GM18951 (cell line): ENCODE measurements around the gene GLYATL1B.
"Not testable (repeated sequence)": the region's sequence is repeated elsewhere in the genome, so short reads cannot be mapped to it uniquely, and the experiment has no call there.

Experiments
- POLR2A ChIP-seq: IDR thresholded peaks from 4 replicates; pipeline ENCODE4 v1.6.1; 2011; ENCODE audit warnings: mild to moderate bottlenecking; ENCODE audit not compliant: insufficient read length, insufficient read depth; ENCODE audit errors: extremely low read depth
- in situ Hi-C: fragments of 300-500 bp; cut with MboI; formaldehyde crosslinking; loops from one replicate; pipeline ENCODE4 v1.12.0; 2022; ENCODE audit warnings: low sequenced_read_pairs, mixed read lengths, inconsistent platforms; ENCODE audit not compliant: unreplicated experiment

Gene GLYATL1B

GRCh38 chr11:59086007-59086406 lies at the start of gene GLYATL1B:
Gene GLYATL1B, plus strand, starts transcription at chr11:59086307. Its CDS starts 0 bp downstream, at chr11:59086307.
- in situ Hi-C loops, result loop anchor here (5.0 kb wide), 1 partner anchor 44 kb away; no protein-coding TSS in a partner anchor

- in situ Hi-C loops, result not testable (repeated sequence)
Measured at GRCh38 chr11:59036542-59036941, 49.6 kb upstream of the GLYATL1B start.

GRCh38 chr11:59037434-59037833 lies 48.7 kb upstream of the GLYATL1B start:
- in situ Hi-C loops, result not testable (repeated sequence)

- TF ChIP-seq POLR2A, result no peak
- in situ Hi-C loops, result loop anchor here (5.0 kb wide), 1 partner anchor 47 kb away; the partner anchor contains the start of gene GLYATL1B
Measured at GRCh38 chr11:59040607-59041006, 45.5 kb upstream of the GLYATL1B start.

GRCh38 chr11:59051383-59051782 lies 34.7 kb upstream of the GLYATL1B start:
- in situ Hi-C loops, result not testable (repeated sequence)

- in situ Hi-C loops, result not testable (repeated sequence)
Measured at GRCh38 chr11:59052355-59052754, 33.8 kb upstream of the GLYATL1B start.

GRCh38 chr11:59053387-59053786 lies 32.7 kb upstream of the GLYATL1B start:
- no peak for TF ChIP-seq POLR2A
- in situ Hi-C loops, result no loop called here

GRCh38 chr11:59058120-59059033 lies 27.7 kb upstream of the GLYATL1B start:
- in situ Hi-C loops, result not testable (repeated sequence)

GRCh38 chr11:59060096-59060495 lies 26.0 kb upstream of the GLYATL1B start:
- in situ Hi-C loops, result not testable (repeated sequence)

- no peak for TF ChIP-seq POLR2A
- in situ Hi-C loops, result no loop called here
Measured at GRCh38 chr11:59062602-59063529, 23.2 kb upstream of the GLYATL1B start.

GRCh38 chr11:59063996-59064727 lies 21.9 kb upstream of the GLYATL1B start:
- in situ Hi-C loops, result not testable (repeated sequence)

GRCh38 chr11:59069087-59069486 lies 17.0 kb upstream of the GLYATL1B start:
- in situ Hi-C loops, result no loop called here
- no peak for TF ChIP-seq POLR2A

GRCh38 chr11:59076876-59077571 lies 9.1 kb upstream of the GLYATL1B start:
- in situ Hi-C loops, result no loop called here
- no peak for TF ChIP-seq POLR2A
